Measurements from ENCODE around the gene ZKSCAN8. TPM values are rescaled to one million over a fixed set of nuclear protein-coding genes. Genes with fewer than 3 reads are reported as not detected.
A peak's percentile ranks its signal among the peaks of the same experiment; 100 is the strongest.

Gene ZKSCAN8
- total RNA-seq, 4 donors from 2014 or later: 17.4 to 48.9 (median 32.5) TPM

GRCh38 chr6:28140616-28141015 lies 1.1 kb upstream of the ZKSCAN8 start:
- no peak for DNase-seq
- peaks cover 0 to 7% of the 10 kb centered on the region in 2 donors for H3K4me1 ChIP-seq
- intact Hi-C loops (cut with DNase I; ENCODE audit: low total_unique reads): no loop called here
- no peak overlapping the region for H3K27ac ChIP-seq
- H3K36me3 ChIP-seq: no peaks in the 10 kb centered on the region
- H3K4me3 ChIP-seq: no peak overlapping the region
- H3K27me3 ChIP-seq: no peaks in the 10 kb centered on the region
- H3K9me3 ChIP-seq: no peaks in the 10 kb centered on the region
- TF ChIP-seq POLR2A (IDR thresholded peaks at IDR 0.05) (no peak), CTCF (IDR thresholded peaks at IDR 0.05) (no peak)

- Histone ChIP-seq H3K36me3 (no peaks in the 10 kb centered on the region), H3K4me1 (peaks cover 0 to 7% of the 10 kb centered on the region in 2 donors), H3K27ac (peak overlapping the region; percentile 70 to 77), H3K9me3 (no peaks in the 10 kb centered on the region), H3K27me3 (no peaks in the 10 kb centered on the region), H3K4me3 (peak overlapping the region; percentile 71 to 85)
- intact Hi-C loops (cut with DNase I; ENCODE audit: low total_unique reads): no loop called here
- TF ChIP-seq POLR2A (IDR thresholded peaks at IDR 0.05): no peak
- no peak for TF ChIP-seq CTCF (IDR thresholded peaks at IDR 0.05)
- no peak for DNase-seq
These were observed 763 bp downstream of the ZKSCAN8 start for GRCh38 chr6:28142446-28142845.

GRCh38 chr6:28145231-28145630 lies 3.5 kb downstream of the ZKSCAN8 start:
- Histone ChIP-seq H3K36me3 (no peaks in the 10 kb centered on the region), H3K4me3 (no peak overlapping the region), H3K27ac (no peak overlapping the region), H3K4me1 (peaks cover 0 to 7% of the 10 kb centered on the region in 2 donors), H3K27me3 (no peaks in the 10 kb centered on the region), H3K9me3 (no peaks in the 10 kb centered on the region)
- intact Hi-C loops (cut with DNase I; ENCODE audit: low total_unique reads): no loop called here
- no peak for DNase-seq
- no peak for TF ChIP-seq CTCF (IDR thresholded peaks at IDR 0.05)
- no peak for TF ChIP-seq POLR2A (IDR thresholded peaks at IDR 0.05)

- H3K27me3 ChIP-seq: no peaks in the 10 kb centered on the region
- no peaks in the 10 kb centered on the region for H3K4me1 ChIP-seq
- no peak for TF ChIP-seq POLR2A (IDR thresholded peaks at IDR 0.05)
- no peak for TF ChIP-seq CTCF (IDR thresholded peaks at IDR 0.05)
- H3K4me3 ChIP-seq: no peak overlapping the region
- peaks cover 0 to 1% of the 10 kb centered on the region in 2 donors for H3K36me3 ChIP-seq
- no peak overlapping the region for H3K27ac ChIP-seq
- H3K9me3 ChIP-seq: no peaks in the 10 kb centered on the region
- no peak for DNase-seq
- intact Hi-C loops (cut with DNase I; ENCODE audit: low total_unique reads): no loop called here
These were observed 10.8 kb downstream of the ZKSCAN8 start for GRCh38 chr6:28152531-28152930.

GRCh38 chr6:28153546-28153945 lies 11.9 kb downstream of the ZKSCAN8 start:
- H3K27me3 ChIP-seq: no peaks in the 10 kb centered on the region
- H3K4me1 ChIP-seq: no peaks in the 10 kb centered on the region
- H3K36me3 ChIP-seq: peaks cover 0 to 1% of the 10 kb centered on the region in 2 donors
- H3K4me3 ChIP-seq: no peak overlapping the region
- intact Hi-C loops (cut with DNase I; ENCODE audit: low total_unique reads): no loop called here
- no peaks in the 10 kb centered on the region for H3K9me3 ChIP-seq
- H3K27ac ChIP-seq: no peak overlapping the region
- no peak for DNase-seq
- TF ChIP-seq CTCF (IDR thresholded peaks at IDR 0.05) (no peak), POLR2A (IDR thresholded peaks at IDR 0.05) (no peak)
